ENCODE data around the gene KICS2. TPM values are rescaled to one million over a fixed set of nuclear protein-coding genes. Genes with fewer than 3 reads are reported as not detected.

KICS2 gene
- total and polyA plus RNA-seq, 4 donors, result 2.0 to 6.2 (median 3.9) TPM

GRCh38 chr12:64189530-64189929, 32.6 kb downstream of the KICS2 start:
- intact Hi-C loops (cut with DNase I), result loop anchor here (10.0 kb wide), 2 partner anchors 45 to 95 kb away; no protein-coding TSS in a partner anchor
- ATAC-seq (ENCODE audit: low FRiP score), result no peak

DNA sequence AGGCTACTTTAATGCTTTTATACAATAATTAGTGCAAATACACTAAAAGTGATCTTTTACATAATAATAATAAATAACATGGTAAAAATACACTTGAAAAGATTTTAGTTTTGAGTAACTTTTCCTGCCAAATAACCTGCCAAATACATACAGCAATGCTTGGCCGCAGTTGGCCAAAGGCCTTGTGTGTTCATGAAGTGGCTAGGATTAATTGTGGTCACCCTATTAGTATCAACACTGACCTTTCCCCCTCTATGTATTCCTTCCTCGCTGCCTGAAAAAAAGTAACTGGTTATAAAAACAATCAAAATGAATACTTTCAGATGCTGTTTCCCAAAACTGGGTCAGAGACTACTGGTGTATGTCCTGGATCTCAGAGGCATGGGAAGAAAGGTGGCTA, 34.3 kb downstream of the KICS2 start:
- no peaks in the 10 kb centered on the region for H3K4me1 ChIP-seq (ENCODE audit: control insufficient read depth in 1 of 2, insufficient read depth in 2 of 2, low read length in 2 of 2)
- ATAC-seq (ENCODE audit: low FRiP score) (no peak), DNase-seq (no peak)
- intact Hi-C loops (cut with DNase I), result loop anchor here (10.0 kb wide), 2 partner anchors 47 to 93 kb away; no protein-coding TSS in a partner anchor
- 65 to 75% methylated on average over 2 of the region's 2 CpGs for WGBS, 2 donors
- no peaks in the 10 kb centered on the region for H3K36me3 ChIP-seq (ENCODE audit: control insufficient read depth in 1 of 2, insufficient read depth in 2 of 2, low read length in 1 of 2)
- no peak overlapping the region for H3K4me3 ChIP-seq (ENCODE audit: low read length in 2 of 2)
- no peaks in the 10 kb centered on the region for H3K27me3 ChIP-seq (ENCODE audit: control insufficient read depth in 1 of 2, insufficient read depth in 2 of 2, low read length in 1 of 2)
- no peak overlapping the region for H3K27ac ChIP-seq (ENCODE audit: low read depth in 1 of 2, low read length in 2 of 2)
- no peaks in the 10 kb centered on the region for H3K9me3 ChIP-seq (ENCODE audit: control insufficient read depth, low read length)

More at GRCh38 chr12:64189530-64189929, 32.6 kb downstream of the KICS2 start:
- Histone ChIP-seq H3K4me1 (ENCODE audit: control insufficient read depth in 1 of 2, insufficient read depth in 2 of 2, low read length in 2 of 2) (no peaks in the 10 kb centered on the region), H3K36me3 (ENCODE audit: control insufficient read depth in 1 of 2, insufficient read depth in 2 of 2, low read length in 1 of 2) (no peaks in the 10 kb centered on the region), H3K27ac (ENCODE audit: low read depth in 1 of 2, low read length in 2 of 2) (no peak overlapping the region), H3K27me3 (ENCODE audit: control insufficient read depth in 1 of 2, insufficient read depth in 2 of 2, low read length in 1 of 2) (no peaks in the 10 kb centered on the region), H3K4me3 (ENCODE audit: low read length in 2 of 2) (no peak overlapping the region), H3K9me3 (ENCODE audit: control insufficient read depth, low read length) (no peaks in the 10 kb centered on the region)
- WGBS, 2 donors, result 93 to 97% methylated on average over 1 of the region's 1 CpG
- no peak for DNase-seq

DNA sequence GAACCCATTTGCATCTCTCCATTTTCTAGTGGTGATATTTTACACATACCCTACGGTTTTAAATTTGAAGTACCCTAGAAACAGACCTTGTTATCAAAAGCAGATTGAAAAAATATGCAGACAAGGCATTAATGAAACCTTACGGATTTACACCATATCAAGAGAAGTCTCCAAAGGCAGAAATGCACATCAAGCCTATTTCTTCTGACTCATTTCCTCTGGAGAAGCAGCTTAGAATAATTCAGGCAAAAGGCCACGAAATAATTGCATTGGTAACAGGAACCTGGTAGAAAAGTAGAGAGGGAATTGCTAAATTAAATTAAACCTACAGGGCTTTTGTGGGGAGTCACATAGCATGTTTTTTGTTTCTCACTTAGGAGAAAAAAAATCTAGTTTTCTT, 34.7 kb downstream of the KICS2 start:
- Histone ChIP-seq H3K36me3 (ENCODE audit: control insufficient read depth in 1 of 2, insufficient read depth in 2 of 2, low read length in 1 of 2) (no peaks in the 10 kb centered on the region), H3K27ac (ENCODE audit: low read depth in 1 of 2, low read length in 2 of 2) (no peak overlapping the region), H3K4me3 (ENCODE audit: low read length in 2 of 2) (no peak overlapping the region), H3K4me1 (ENCODE audit: control insufficient read depth in 1 of 2, insufficient read depth in 2 of 2, low read length in 2 of 2) (no peaks in the 10 kb centered on the region), H3K9me3 (ENCODE audit: control insufficient read depth, low read length) (no peaks in the 10 kb centered on the region), H3K27me3 (ENCODE audit: control insufficient read depth in 1 of 2, insufficient read depth in 2 of 2, low read length in 1 of 2) (no peaks in the 10 kb centered on the region)
- ATAC-seq (ENCODE audit: low FRiP score) (no peak), DNase-seq (no peak)
- intact Hi-C loops (cut with DNase I), result loop anchor here (10.0 kb wide), 2 partner anchors 47 to 93 kb away; no protein-coding TSS in a partner anchor
- 67 to 74% methylated on average over 3 of the region's 3 CpGs for WGBS, 2 donors

DNA sequence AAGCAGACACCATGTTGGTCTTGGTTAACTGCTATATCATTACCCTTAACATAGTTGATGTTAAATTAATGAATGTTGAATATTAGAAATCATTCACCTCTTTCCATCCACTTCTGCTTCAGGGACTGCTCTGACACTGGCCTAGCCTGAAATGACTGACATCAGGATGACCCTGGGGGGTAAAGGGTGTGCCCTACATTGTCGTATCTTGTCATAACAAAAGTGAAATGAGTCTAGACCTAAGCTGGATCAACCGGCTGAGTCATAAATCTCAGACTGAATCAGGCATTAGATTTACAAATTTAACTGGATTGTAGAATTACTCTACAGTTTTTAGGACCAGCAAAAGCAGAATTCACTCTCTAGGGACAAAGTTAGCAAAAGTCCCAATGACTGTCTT, 35.3 kb downstream of the KICS2 start:
- no peak for DNase-seq
- Histone ChIP-seq H3K27me3 (ENCODE audit: control insufficient read depth in 1 of 2, insufficient read depth in 2 of 2, low read length in 1 of 2) (no peaks in the 10 kb centered on the region), H3K27ac (ENCODE audit: low read depth in 1 of 2, low read length in 2 of 2) (no peak overlapping the region), H3K4me3 (ENCODE audit: low read length in 2 of 2) (no peak overlapping the region), H3K36me3 (ENCODE audit: control insufficient read depth in 1 of 2, insufficient read depth in 2 of 2, low read length in 1 of 2) (no peaks in the 10 kb centered on the region), H3K4me1 (ENCODE audit: control insufficient read depth in 1 of 2, insufficient read depth in 2 of 2, low read length in 2 of 2) (peaks cover 0 to 3% of the 10 kb centered on the region in 2 donors), H3K9me3 (ENCODE audit: control insufficient read depth, low read length) (no peaks in the 10 kb centered on the region)
- WGBS, 2 donors, result 75 to 79% methylated on average over 2 of the region's 2 CpGs
- intact Hi-C loops (cut with DNase I), result loop anchor here (10.0 kb wide), 2 partner anchors 48 to 92 kb away; no protein-coding TSS in a partner anchor
- no peak for ATAC-seq (ENCODE audit: low FRiP score)

GRCh38 chr12:64184216-64184615, 37.9 kb downstream of the KICS2 start:
- H3K4me1 ChIP-seq (ENCODE audit: control insufficient read depth in 1 of 2, insufficient read depth in 2 of 2, low read length in 2 of 2), result peaks cover 2 to 7% of the 10 kb centered on the region in 2 donors
- no peaks in the 10 kb centered on the region for H3K27me3 ChIP-seq (ENCODE audit: control insufficient read depth in 1 of 2, insufficient read depth in 2 of 2, low read length in 1 of 2)
- H3K27ac ChIP-seq (ENCODE audit: low read depth in 1 of 2, low read length in 2 of 2), result no peak overlapping the region
- no peak overlapping the region for H3K4me3 ChIP-seq (ENCODE audit: low read length in 2 of 2)
- ATAC-seq (ENCODE audit: low FRiP score) (no peak), DNase-seq (no peak)
- no peaks in the 10 kb centered on the region for H3K9me3 ChIP-seq (ENCODE audit: control insufficient read depth, low read length)
- no peaks in the 10 kb centered on the region for H3K36me3 ChIP-seq (ENCODE audit: control insufficient read depth in 1 of 2, insufficient read depth in 2 of 2, low read length in 1 of 2)
- 93 to 95% methylated on average over 1 of the region's 1 CpG for WGBS, 2 donors
- intact Hi-C loops (cut with DNase I), result loop anchor here (5.0 to 10.0 kb wide), 5 partner anchors 38 to 342 kb away; partner anchors contain the start of genes KICS2 (in 1 of the 2) and SRGAP1 (in 1 of the 2)

- H3K4me3 ChIP-seq (ENCODE audit: low read length in 2 of 2), result no peak overlapping the region
- H3K4me1 ChIP-seq (ENCODE audit: control insufficient read depth in 1 of 2, insufficient read depth in 2 of 2, low read length in 2 of 2), result peaks cover 2 to 7% of the 10 kb centered on the region in 2 donors
- WGBS, 2 donors, result 27 to 29% methylated on average over 3 of the region's 3 CpGs
- ATAC-seq (ENCODE audit: low FRiP score) (peak; percentile 91), DNase-seq (peak in 1 of 2 donors; percentile 50)
- peak overlapping the region; percentile 82 to 91 for H3K27ac ChIP-seq (ENCODE audit: low read depth in 1 of 2, low read length in 2 of 2)
- no peaks in the 10 kb centered on the region for H3K9me3 ChIP-seq (ENCODE audit: control insufficient read depth, low read length)
- intact Hi-C loops (cut with DNase I), result loop anchor here (1.0 to 10.0 kb wide), 6 partner anchors 41 to 339 kb away; partner anchors contain the start of genes KICS2 (in 1 of the 2) and SRGAP1 (in 1 of the 2)
- no peaks in the 10 kb centered on the region for H3K27me3 ChIP-seq (ENCODE audit: control insufficient read depth in 1 of 2, insufficient read depth in 2 of 2, low read length in 1 of 2)
- no peaks in the 10 kb centered on the region for H3K36me3 ChIP-seq (ENCODE audit: control insufficient read depth in 1 of 2, insufficient read depth in 2 of 2, low read length in 1 of 2)
Observed at GRCh38 chr12:64181430-64182291, 40.4 kb downstream of the KICS2 start.

DNA sequence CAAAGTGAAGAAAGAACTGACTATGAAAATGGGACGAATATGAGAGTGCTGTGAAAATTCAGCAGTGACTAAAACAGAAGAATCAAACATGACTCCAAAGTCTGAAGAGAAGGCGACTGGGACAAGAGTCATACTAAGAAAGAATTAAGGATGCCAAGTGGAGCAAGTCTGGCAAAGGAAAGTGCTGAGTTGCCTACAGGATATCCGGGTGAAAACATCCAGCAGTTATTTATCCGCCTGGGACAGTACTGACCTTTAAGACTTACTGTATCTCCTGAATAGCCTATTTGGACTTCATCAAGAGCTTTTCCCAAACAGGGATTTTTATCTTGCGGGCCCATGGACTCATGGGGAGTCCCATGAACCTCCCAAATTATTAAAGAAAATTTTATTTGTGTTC, 41.1 kb downstream of the KICS2 start:
- no peak overlapping the region for H3K4me3 ChIP-seq (ENCODE audit: low read length in 2 of 2)
- intact Hi-C loops (cut with DNase I), result loop anchor here (1.0 to 10.0 kb wide), 6 partner anchors 41 to 339 kb away; partner anchors contain the start of genes KICS2 (in 1 of the 2) and SRGAP1 (in 1 of the 2)
- no peak for DNase-seq
- H3K4me1 ChIP-seq (ENCODE audit: control insufficient read depth in 1 of 2, insufficient read depth in 2 of 2, low read length in 2 of 2), result peaks cover 2 to 7% of the 10 kb centered on the region in 2 donors
- H3K36me3 ChIP-seq (ENCODE audit: control insufficient read depth in 1 of 2, insufficient read depth in 2 of 2, low read length in 1 of 2), result no peaks in the 10 kb centered on the region
- no peaks in the 10 kb centered on the region for H3K27me3 ChIP-seq (ENCODE audit: control insufficient read depth in 1 of 2, insufficient read depth in 2 of 2, low read length in 1 of 2)
- peak; percentile 64 for ATAC-seq (ENCODE audit: low FRiP score)
- H3K9me3 ChIP-seq (ENCODE audit: control insufficient read depth, low read length), result no peaks in the 10 kb centered on the region
- 19 to 22% methylated on average over 5 of the region's 5 CpGs for WGBS, 2 donors
- H3K27ac ChIP-seq (ENCODE audit: low read depth in 1 of 2, low read length in 2 of 2), result peak overlapping the region; percentile 33 to 82

DNA sequence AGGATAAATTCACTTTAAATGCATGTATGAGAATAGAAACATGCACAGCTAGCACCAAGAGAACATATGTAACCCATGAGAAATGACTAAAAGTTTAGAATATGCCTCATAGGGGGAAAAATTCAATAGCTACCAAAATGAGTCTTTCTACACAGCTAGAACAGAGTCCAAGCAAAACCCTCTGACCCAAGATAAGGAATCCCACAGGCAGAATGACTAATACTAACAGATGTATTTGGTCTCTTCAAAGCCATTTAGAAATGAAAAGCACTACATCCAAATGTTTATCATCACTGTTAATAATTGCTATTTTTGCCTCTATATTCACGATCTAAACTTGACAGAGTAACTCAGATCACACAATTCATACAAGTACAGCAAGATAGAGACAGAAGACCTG, 44.0 kb downstream of the KICS2 start:
- no peaks in the 10 kb centered on the region for H3K27me3 ChIP-seq (ENCODE audit: control insufficient read depth in 1 of 2, insufficient read depth in 2 of 2, low read length in 1 of 2)
- DNase-seq (no peak), ATAC-seq (ENCODE audit: low FRiP score) (no peak)
- intact Hi-C loops (cut with DNase I), result no loop called here
- H3K27ac ChIP-seq (ENCODE audit: low read depth in 1 of 2, low read length in 2 of 2), result no peak overlapping the region
- peaks cover 2 to 7% of the 10 kb centered on the region in 2 donors for H3K4me1 ChIP-seq (ENCODE audit: control insufficient read depth in 1 of 2, insufficient read depth in 2 of 2, low read length in 2 of 2)
- H3K36me3 ChIP-seq (ENCODE audit: control insufficient read depth in 1 of 2, insufficient read depth in 2 of 2, low read length in 1 of 2), result no peaks in the 10 kb centered on the region
- WGBS, 2 donors, result 3 to 5% methylated on average over 1 of the region's 1 CpG
- H3K4me3 ChIP-seq (ENCODE audit: low read length in 2 of 2), result no peak overlapping the region
- no peaks in the 10 kb centered on the region for H3K9me3 ChIP-seq (ENCODE audit: control insufficient read depth, low read length)

Measured in aorta (tissue), 5 donors.